Posterior vena cava (tissue), 2 donors: ENCODE data around the gene MAP7. TPM values are rescaled to one million over a fixed set of nuclear protein-coding genes. Genes with fewer than 3 reads are reported as not detected.
A peak's percentile ranks its signal among the peaks of the same experiment; 100 is the strongest.
"Not testable (repeated sequence)": the region's sequence is repeated elsewhere in the genome, so short reads cannot be mapped to it uniquely, and the experiment has no call there.

Experiments used
- DNase-seq: peaks from one replicate; pipeline ENCODE4 v3.0.0-alpha.2; 2020; ENCODE audit warnings: low spot score
- intact Hi-C, 2 donors: fragments of 100-400 bp; cut with DNase I; formaldehyde crosslinking; loops; one replicate each; pipeline versions ENCODE4 v1.14.1 to v1.14.2; 2022 to 2023
- long read RNA-seq, 2 donors: library from polyadenylated mRNA; unstranded; transcript quantifications; one replicate each; pipeline ENCODE4 v2.0.0, GENCODE V29; 2020 to 2021
- total RNA-seq, 2 donors: library from RNA; stranded (reverse); fragmentation: NEBNext Ultra II Directional; extraction: Animal tissue kit (Norgen Biotek cat#: 25700); gene quantifications; one replicate each; pipeline ENCODE4 v1.2.1, GENCODE V29; 2021
- donor health status: DM: yes; HTN: yes; CAD: no.
- donor health status: DM: yes; HTN: yes; CAD: no.

Gene MAP7
- 1 to 10 TPM; 2.7 to 3.1 TPM for total RNA-seq
- long read RNA-seq, donor 1, full-length matches to known transcripts: 1 of 4 reads
- long read RNA-seq, donor 1, partial matches to known transcripts: 3 of 4 reads
- long read RNA-seq, donor 1, other reads (novel, unspliced or antisense): 0 of 4 reads
- long read RNA-seq, donor 2, full-length matches to known transcripts: 1 of 2 reads
- long read RNA-seq, donor 2, partial matches to known transcripts: 0 of 2 reads
- long read RNA-seq, donor 2, other reads (novel, unspliced or antisense): 1 of 2 reads

DNA sequence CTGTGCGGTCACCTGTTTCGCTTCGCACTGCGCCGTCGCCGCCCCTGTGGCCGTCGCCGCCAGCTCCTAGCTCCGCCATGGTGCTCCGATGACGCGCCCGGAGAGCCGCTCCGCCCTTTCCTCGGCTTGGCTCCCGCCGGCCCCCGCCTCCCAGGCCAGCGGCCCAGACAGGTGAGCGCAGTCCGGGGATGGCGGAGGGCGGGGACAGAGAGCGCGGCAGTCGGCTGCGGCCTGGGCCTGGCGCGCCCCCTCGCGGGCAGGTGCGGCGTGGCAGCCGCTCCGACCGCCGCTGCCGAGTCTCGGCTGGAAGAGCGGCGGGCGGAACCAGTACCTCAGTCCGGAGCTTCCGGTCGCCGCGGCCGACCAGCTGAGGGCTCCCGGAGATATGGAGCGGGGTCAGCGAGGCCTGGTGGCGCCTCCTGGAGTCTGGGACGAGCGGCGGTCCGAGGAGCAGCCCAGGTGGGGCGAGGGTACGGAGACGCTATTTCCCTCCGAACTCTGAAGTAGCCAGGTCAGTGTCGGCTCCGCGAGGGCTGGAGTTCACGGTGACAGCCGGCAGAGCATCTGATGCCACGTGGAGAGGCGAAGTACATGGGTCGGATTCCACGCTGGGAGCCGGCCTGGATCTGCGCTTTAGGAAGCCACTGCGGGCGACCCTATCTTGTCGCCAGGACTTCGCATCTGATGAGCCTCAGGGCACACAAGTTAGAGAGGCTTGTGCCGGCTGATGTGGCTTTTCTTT is at the start of gene MAP7:
TSS of gene MAP7 (minus strand) at position 93 of the 742 bp plus-strand sequence. CDS start at position 79, 14 bp downstream.
- intact Hi-C loops: no loop called here

DNA sequence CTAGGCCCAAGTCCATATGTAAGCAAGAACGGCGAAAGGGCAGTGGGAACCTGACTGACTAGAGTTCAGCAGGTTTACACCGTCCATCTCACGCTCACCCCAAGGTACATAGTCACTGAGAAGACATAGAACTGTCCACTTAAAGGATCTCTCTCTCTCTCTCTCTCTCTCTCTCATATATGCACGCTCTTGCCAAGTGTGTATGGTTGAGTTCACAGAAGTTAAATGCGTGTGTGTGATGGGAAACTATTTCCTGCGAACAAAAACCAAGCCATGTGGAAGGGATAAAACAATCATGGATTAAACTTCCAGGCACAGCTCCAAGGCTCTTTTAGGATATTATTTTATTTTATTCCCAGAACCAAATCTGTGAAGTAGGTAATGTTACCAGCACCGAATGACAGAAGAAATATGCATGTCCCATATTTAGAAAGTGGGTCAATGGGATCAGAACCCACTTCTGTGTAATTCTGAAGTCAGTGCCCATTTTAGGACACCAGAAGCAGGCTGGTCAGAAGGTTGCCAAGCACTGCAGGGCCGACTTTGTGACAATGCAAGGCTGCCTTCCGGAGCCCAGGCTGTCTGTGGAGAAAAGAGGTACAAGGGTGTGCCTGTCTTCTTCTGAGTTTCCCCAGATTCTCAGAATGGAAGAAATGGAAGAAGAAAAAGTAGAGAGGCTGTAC is 49.2 kb upstream of the MAP7 start:
- DNase-seq: no peak
- intact Hi-C loops: no loop called here

More for the DNA sequence above, at the start of gene MAP7:
- peak; percentile 85 for DNase-seq

DNA sequence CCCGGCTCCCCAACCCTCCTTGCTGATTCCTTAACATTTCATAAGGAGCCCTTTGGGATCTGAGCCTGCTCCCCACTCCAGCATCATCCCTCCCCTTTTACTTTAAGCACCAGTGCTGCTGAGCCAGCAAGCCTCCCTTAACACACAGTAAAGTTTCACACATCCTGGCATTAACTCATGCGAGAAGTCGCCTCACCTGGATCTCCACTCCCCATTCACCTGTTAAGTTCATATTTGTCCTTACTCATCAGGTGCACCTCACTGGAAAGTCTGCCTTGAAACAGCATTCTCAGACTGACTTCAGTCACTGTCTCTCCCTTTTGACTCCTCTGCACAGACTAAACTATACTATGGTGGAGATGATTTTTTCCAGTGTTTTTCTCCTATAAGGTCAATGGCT is 47.8 kb upstream of the MAP7 start:
- intact Hi-C loops: no loop called here
- DNase-seq: no peak

DNA sequence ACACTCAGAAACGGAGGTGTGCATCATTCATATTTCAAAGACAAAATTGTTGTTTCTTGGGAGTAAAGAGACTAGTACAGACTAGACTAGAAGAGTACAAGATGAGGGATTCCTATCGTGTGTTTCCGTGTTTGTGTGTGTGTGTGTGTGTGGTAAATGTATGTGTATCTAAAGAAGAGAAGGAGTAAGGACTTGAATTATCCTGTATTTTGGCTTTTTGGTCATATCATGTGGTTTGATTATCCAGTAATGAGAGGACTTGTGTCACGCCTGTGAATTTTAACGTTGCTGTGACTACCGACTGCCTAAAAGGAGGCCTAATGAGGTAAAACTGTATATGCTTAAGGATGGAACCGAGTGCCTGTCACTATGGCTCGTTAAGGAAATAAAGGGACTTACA is 44.4 kb upstream of the MAP7 start:
- no peak for DNase-seq
- intact Hi-C loops: no loop called here

DNA sequence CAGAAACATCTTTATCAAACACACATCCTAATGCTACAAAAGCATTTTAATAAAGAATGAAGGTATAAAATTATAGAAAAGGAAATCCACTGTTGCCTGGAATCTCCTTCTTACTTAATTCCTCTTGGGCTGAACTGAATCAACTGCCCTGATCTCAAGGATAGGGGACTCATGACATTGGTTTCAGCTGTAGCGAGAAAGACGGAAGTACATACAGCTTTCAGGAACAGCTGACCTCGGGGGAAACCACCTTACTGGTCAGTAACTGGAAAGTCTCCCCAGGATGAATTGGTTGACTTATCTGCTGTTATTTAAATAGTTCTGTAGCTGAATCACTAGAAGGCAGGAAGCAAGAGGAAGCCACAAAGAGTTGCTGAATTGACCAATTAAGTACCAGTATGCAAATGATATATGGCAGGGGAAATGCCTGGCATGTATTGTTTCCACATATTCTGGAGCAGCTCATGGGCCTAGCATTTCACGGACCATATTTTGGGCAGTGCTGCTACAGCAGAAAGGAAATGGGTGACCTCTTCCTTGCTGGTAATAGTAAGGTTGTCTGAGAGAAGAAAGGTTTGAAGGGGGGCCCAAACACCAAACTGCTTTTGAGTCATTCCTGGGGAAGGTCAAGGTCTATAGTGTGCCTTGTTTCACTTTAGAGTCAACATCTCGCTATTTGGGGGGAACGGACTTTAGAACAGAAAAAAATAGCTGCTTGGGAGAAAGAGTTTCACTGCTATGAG is 43.7 kb upstream of the MAP7 start:
- DNase-seq: no peak
- intact Hi-C loops: no loop called here

DNA sequence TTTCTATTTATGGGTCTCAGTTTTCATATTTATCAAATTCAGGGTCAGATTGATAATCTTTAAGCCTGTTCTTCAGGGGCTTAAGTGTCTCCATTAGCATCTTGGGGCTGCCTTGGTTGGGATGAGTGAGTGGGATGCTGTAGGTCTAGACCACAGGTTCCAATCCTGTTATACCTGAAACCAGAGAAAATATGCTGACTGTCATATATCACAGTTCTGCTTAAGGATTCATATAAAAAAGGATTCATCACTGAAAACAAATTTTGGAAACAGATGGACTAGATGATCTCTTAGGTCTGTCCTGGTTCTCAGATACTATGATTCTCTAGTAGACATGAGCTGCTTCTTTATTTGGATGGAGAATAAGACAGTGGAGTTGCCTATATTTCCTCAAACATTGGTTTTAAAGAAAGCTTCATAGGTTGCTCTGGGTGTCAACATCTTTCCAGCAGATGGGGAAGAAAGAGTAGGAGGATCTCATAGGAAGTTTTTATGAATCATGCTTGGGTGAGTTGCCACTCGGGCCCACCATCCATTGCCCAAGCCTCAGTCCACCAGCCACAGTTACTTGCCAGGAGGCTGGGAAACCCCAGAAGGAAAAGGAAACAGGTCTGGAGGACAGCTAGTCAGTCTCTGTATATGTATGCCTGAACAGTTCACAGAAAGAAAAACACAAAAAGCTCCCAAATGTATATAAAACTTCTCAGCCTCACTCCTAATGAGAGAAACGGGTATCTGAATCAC is 42.9 kb upstream of the MAP7 start:
- intact Hi-C loops: no loop called here
- no peak for DNase-seq

DNA sequence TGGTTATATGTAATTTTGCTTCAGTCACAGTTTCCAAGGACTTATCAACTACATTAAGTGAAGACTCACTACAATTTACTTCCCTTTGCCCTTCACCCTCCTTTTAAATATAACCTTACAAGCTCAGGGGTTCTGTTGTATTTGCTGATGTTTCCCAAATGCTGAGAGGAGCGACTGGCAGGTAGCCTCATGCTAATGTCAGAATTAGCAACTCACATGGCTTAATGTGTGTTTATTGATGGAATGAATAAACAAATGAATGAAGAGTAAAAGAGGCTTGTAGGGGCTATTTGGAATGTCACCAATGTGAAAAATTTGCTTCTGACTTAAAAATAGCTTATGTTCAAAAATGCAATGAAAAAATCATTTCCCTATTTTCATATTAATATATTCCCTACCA is 41.4 kb upstream of the MAP7 start:
- intact Hi-C loops: no loop called here

DNA sequence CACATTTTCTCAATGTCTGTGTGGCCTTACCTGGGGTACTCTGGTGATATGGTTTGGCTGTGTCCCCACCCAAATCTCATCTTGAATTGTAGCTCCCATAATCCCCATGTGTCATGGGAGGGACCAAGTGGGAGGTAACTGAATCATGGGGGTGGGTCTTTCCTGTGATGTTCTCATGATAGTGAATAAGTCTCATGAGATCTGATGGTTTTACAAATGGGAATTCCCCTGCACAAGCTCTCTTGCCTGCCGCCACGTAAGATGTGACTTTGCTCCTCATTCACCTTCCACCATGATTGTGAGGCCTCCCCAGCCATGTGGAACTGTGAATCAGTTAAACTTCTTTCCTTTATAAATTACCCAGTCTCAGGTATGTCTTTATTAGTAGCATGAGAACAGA is 40.6 kb upstream of the MAP7 start:
- DNase-seq, intact Hi-C loops: not testable (repeated sequence)

More for the DNA sequence above, 41.4 kb upstream of the MAP7 start:
- DNase-seq: no peak

DNA sequence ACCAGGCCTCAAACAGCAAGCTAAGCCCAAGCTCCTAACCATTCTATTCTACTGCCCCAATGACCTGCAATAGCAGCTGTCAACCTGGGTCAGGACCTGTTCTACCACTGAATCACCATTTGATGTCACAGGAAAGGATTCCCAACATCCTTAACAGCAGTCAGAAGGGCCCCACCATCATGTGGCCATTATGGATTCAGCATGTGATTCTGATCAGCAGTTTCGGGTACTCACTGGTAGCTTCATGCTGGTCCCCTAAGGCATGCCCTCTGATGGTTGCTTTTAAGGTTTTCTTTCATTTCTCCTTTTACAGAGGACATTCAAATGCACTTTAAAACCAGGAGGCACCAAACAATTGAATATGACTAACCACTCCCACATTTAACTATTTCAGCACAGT is 37.3 kb upstream of the MAP7 start:
- intact Hi-C loops: loop anchor here in 1 of 2 donors (10.0 kb wide), 1 partner anchor 207 kb away; the partner anchor contains the start of gene MAP3K5
- no peak for DNase-seq

DNA sequence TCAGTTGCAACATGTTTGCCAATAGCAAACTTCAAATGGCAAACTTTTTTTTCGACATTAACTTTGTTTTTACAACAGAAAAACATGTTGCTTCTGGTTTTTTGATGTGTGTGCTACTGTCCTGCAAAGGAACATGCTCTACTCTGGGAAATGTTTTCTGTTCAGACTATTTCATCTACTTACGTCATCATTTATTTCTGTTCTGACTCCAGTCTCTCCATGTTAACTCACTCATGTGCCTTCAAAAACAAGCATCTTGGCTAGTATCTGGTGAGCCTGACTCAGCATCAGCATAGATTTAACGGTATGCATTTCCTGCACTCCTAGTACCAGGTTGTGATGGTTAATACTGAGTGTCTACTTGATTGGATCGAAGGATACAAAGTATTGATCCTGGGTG is 36.1 kb upstream of the MAP7 start:
- DNase-seq: no peak
- intact Hi-C loops: loop anchor here in 1 of 2 donors (10.0 kb wide), 1 partner anchor 209 kb away; the partner anchor contains the start of gene MAP3K5

DNA sequence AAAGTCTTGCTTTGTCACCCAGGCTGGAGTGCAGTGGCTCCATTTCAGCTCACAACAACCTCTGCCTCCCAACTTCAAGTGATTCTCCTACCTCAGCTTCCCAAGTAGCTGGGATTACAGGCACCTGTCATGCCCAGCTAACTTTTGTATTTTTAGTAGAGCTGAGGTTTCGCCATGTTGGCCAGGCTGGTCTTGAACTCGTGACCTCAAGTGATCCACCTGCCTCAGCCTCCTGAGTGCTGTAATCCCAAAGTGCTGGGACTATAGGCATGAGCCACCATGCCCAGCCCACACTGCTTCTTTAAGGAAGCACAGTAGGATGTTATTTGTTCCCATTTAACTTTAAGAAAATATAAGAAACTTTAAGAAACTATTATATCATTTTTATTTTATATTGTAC is 35.3 kb upstream of the MAP7 start:
- not testable (repeated sequence) for DNase-seq
- intact Hi-C loops: loop anchor here in 1 of 2 donors (10.0 kb wide), 1 partner anchor 209 kb away; the partner anchor contains the start of gene MAP3K5

DNA sequence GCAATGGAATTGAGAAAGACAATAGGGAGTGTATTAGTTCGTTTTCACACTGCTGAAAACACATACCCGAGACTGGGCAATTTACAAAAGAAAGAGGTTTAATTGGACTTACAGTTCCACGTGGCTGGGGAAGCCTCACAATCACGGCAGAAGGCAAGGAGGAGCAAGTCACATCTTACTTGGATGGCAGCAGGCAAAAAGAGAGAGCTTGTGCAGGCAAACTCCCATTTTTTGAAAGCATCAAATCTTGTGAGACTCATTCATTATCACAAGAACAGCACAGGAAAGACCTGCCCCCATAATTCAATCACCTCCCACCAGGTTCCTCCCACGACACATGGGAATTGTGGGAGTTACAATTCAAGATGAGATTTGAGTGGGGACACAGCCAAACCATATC is 34.1 kb upstream of the MAP7 start:
- intact Hi-C loops: loop anchor here (5.0 to 10.0 kb wide), 2 partner anchors 208 to 211 kb away; partner anchors contain the start of gene MAP3K5 (in 2 of the 2)
- DNase-seq: not testable (repeated sequence)

DNA sequence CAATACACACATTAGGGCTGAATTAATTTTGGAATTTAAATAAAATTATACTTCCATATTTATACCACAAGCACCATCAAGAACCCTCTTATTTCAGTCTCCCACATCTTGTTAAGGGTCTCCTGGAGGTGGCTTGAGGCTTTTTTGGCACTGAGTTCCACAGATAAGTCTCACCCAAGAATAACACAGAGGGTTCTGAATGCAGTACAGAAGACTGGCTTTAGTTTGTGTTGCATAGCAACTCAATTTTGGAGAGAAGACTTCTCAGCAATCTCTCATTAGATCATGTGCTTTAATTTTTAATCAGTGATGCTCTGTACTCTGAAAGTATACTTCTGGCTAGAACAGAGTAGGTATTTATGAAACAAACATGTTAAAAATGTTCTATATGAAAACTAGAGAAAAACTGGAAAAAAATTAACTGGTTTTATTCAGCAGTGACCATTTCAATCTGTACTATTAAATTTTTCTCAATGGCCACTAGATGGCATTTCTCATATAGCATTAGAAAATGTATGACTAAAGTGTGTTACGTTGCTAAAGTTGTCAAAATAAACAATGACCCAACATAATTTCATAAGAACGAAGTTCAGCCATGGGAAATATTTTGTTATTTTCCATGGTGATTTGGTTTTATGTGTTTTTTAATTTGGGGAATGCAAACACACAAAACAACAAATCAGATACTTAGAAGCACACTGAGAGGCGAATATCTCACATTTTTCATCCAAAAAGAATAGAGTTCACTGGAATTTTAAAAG is 32.7 kb upstream of the MAP7 start:
- intact Hi-C loops: loop anchor here (5.0 to 10.0 kb wide), 2 partner anchors 209 to 212 kb away; partner anchors contain the start of gene MAP3K5 (in 2 of the 2)
- DNase-seq: no peak

DNA sequence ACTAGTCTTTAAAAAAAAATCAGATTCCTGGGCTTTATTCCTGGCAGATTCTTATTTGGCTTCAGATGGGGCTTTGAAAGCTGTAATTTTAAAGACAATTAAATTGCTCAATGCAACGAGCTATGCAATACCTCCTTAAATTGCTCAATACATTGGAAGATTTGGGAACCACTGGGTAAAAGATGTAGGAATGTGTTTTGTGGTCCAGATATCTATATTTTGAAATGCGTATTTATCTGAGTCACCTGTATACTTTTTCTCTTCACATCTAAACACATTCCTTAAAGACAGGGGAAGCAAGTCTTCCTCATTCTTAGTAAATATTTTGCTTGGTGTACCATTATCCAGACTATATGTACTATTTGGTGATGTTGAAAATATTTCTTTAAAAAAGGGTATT is 29.6 kb upstream of the MAP7 start:
- intact Hi-C loops: loop anchor here (5.0 to 10.0 kb wide), 2 partner anchors 213 to 215 kb away; partner anchors contain the start of gene MAP3K5 (in 2 of the 2)

DNA sequence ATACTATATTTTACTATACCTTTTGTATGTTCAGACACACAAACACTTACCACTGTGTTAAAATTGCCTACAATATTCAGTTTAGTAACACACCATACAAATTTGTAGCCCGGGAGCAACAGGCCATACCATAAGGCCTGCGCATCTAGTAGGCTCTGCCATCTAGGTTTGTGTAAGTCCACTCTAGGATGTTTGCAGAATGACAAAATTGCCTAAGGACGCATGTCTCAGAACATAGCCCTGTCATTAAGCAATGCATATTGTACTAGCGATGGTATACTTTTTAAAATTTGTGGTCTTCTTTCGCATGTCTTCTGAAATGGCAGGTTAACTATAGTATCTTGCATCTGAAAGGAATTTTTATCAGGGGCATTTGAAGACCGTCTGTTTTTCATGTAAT is 26.6 kb upstream of the MAP7 start:
- DNase-seq: no peak
- intact Hi-C loops: no loop called here

More for the DNA sequence above, 29.6 kb upstream of the MAP7 start:
- no peak for DNase-seq

DNA sequence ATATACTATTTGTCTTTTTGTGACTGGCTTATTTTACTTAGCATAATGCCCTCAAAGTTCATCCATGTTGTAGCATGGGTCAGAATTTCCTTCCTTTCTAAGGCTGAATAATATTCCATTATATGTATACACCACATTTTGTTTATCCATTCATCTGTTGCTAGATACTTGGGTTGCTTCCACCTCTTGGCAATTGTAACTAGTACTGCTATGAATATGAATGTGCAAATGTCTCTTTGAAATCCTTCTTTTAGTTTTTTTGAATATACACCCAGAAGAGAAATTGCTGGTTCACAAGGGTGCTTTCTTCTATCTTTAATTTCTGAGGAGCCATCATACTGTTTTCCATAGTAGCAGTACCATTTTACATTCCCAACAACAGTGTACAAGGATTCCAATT is 21.3 kb upstream of the MAP7 start:
- intact Hi-C loops: no loop called here
- DNase-seq: no peak

DNA sequence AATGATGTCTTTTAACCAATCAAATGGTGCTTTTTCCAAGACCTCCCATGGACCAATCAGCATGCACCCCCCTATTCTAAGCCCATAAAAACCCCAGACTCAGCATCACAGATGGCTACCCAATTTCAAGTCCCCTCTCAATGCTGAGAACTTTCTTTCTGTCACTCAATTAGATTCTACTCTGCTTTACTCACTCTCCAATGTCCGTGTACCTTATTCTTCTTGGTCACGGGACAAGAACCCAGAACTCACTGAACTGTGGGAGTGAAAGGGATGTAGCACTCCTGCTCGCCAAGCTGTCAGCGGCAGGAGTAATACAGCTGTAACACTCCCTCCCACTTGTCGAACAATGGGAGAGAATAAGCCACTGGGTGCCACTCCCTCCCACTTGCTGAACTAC is 20.8 kb upstream of the MAP7 start:
- intact Hi-C loops: no loop called here
- DNase-seq: no peak

DNA sequence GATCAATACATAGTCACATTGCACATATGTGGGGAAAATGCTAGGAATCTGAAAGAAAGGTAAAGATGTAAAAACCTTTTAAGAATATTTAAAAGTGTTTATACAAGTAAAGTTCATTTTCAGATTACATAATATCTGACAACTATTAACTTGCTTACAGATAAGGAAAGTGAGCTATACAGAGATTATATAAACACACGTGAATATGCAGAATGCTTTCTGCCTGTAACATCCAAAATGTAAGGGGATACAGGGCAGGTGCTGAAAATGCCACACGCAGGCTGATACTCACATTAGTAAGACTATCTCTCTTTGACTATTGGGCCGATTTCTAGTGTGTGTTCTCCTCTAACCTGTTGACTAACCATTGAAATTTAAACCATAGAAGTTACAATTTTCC is 17.9 kb upstream of the MAP7 start:
- DNase-seq: no peak
- intact Hi-C loops: no loop called here
